NCI-H2196 (cell line): ENCODE results near the gene AP1G1.
A peak's percentile ranks its signal among the peaks of the same experiment; 100 is the strongest.
"Not testable (repeated sequence)": the region's sequence is repeated elsewhere in the genome, so short reads cannot be mapped to it uniquely, and the experiment has no call there.

Source experiments
- DNase-seq: peaks from one replicate; lab custom pipeline; 2025; ENCODE audit not compliant: unreplicated experiment; lab: John Stamatoyannopoulos, UW

AP1G1 gene

GRCh38 chr16:71808593-71809459, at the start of gene AP1G1:
TSS of gene AP1G1 (minus strand) at chr16:71808834. CDS start at chr16:71789479, 19,355 bp downstream.
- DNase-seq: peak; percentile 85

DNA sequence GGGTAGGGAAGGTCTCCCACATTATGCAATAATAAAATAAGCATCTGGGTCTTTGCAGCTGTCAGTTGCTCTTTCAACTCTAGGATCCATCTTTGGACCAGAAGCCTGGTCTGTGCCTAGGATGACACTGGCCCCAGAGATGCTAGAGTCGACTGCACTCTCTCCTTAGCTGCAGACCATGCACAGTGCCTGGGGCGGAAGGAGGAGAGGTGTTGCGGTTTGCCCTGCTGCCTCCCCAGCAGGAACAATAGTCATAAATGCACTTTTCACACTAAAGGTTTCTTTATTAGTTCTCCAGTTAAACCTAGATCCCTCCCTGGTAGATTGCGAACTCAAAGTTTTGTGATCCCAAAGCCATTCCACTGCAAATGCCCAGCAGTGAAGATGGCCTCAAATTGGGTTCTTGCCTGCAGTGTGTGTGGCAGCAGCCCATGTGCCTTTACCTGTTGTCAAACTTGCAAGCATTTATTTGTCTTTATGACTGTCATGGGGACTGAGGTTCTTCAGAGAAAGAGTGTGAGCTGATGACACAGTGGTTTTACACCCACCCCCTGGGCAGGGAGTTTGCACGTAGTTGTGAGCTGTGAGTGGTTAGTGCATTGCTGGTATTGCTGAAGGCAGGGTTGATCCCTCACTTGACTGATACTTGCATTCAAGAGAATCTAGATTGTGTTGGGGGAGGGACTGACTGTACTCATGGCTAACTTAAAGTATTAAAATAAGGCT, 47.5 kb upstream of the AP1G1 start:
- no peak for DNase-seq

DNA sequence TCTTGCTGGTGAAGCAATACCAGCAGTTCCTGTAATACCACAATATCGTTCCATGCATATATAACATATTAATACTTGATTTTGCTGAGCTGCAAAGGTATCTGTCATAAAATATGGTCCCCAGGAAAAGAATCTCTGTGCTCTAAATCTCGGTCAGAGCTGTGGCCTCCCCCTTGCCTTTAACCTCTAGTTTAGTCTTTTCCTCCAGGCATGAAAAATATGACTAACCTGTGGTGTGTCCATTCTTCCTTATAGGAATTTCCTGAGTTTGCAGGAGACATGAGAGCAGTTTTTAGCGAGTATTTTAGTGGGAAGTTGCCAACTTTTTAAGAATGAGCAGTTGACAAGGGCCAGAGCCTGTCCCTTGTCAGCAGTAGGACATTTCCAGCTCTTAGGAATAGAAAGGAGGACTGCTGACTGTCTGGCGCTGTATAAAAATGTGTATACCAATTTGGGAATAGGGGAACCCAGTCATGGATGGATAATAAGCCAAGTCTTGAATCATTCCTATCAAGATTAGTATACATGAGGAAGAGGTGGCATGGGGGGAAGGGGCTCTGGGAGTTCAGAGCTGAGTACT, 45.8 kb upstream of the AP1G1 start:
- no peak for DNase-seq

DNA sequence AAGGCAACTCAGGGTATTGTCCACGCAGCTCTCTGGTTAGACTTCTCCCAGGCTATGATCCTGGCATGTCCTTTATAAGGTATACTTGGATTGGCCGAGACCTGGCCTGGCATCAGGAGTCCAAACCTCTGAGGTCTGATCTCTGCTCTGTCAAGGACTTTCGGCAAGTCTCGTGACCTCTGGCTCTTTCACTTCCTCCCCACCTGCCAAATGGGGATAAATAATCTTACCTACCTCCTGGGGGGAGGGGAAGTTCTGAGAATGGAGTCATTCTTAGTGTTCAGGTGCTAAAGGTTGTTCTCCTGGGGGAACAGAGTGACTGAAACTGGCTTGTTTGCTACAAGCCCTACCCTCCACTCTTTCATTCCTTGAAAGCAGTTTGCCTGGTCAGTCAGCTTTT, 44.8 kb upstream of the AP1G1 start:
- DNase-seq: no peak

DNA sequence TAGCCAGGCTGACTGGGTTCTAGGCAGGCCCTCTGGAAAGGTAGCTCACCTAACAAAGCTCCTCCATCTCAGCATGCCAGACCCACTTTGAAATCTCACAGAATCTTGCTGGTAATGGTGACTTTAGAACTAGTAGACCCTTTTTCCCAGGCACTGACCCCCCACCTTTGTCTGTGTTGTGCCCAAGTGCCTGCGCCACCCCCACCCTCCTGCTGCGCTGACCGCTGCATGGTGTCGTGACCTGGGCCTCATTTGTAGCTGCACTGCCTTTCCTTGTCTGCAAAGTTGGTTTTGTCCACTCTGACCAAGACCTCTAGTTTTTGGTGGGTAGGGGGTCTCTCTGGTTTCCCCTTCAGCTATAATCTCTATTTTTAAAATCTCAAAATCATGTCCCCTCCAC, 43.9 kb upstream of the AP1G1 start:
- no peak for DNase-seq

- no peak for DNase-seq
Measured at GRCh38 chr16:71852158-71852557, 43.5 kb upstream of the AP1G1 start.

- no peak for DNase-seq
Measured at GRCh38 chr16:71851746-71852145, 43.1 kb upstream of the AP1G1 start.

- DNase-seq: no peak
Measured at GRCh38 chr16:71848622-71849021, 40.0 kb upstream of the AP1G1 start.

DNA sequence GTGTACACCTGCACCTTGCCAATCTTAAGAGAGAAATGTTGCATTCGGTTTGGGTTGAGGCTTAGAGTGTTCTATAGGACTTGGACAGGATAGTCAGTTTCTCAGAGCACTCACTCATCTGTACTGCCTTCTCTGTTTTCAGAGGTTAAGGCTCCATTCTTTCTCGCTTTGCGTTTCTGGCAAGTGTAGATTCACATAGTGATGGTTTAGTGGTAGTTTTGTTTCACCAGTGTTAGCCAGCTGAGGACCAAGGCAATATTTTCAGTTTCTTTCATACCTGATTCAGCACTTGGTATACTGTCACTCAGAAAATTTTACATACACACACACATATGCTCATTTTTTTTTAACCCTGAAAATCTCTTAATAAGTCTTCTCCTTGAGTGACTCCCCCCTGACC, 38.5 kb upstream of the AP1G1 start:
- no peak for DNase-seq

GRCh38 chr16:71846431-71846830, 37.8 kb upstream of the AP1G1 start:
- no peak for DNase-seq

DNA sequence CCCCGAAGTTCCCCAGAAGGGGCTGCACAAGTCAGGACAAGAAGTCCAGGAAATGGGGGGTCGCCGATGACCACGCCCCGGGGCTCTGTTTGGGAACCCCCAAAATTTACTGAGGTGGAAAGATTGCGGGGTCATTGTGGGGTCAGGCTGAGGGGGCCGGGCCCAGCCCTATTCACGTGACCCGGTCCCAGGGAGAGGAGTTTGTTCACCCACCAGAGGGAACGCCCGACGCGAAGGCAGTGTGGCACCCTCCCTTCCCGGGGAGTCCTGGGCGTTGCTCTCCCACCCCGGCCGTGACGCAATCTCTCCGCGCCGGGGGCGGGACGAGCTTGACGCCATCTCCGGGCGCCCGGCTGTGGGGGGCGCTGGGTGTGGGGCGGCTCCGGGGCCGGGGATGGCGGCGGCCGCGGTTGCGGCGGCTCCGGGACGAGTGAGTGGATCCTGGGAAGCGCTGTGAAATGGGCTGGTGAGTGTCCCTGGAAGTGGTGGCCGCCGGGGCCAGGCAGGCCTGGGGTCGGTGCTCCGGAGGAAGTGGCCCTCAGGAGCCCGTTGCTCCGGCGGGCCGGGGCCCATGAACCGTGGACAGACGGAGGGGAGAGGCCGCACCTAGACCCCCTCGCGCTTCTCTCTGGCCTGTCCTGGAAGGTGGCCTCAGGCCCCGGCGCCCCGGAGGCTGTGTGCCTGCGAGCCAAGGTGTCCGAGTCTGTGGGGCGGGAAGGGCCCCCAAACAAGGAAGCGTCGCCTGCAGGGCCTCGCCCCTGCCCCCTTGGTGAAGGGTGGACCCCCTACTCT, 37.2 kb upstream of the AP1G1 start, which contains the start of gene ATXN1L:
Gene ATXN1L, plus strand, starts transcription at position 338 of the 792 bp plus-strand sequence. CDS start 3,765 bp downstream, outside the sequence.
- peak; percentile 78 for DNase-seq

DNA sequence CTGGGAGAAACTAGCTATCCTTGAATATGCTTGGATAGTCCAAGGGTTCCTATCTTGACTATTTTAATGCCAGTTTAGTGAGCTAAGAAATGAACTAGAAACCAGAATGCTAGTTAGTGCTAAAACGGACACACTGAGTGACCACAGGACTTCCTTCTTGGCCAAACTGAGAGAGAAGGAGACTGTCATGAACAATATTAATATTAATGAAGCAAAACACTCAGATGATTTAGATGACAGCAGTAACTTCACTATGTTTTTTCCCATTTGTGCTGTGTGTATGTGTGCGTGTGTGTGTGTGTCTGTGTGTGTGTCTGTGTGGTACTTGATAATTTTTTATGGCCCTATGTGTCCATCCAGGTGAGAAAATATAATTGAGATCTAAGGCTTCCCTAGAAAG, 34.9 kb upstream of the AP1G1 start:
- no peak for DNase-seq

GRCh38 chr16:71840052-71840451, 31.4 kb upstream of the AP1G1 start:
- DNase-seq: no peak

- no peak for DNase-seq
Measured at GRCh38 chr16:71837150-71837549, 28.5 kb upstream of the AP1G1 start.

- DNase-seq: no peak
Measured at GRCh38 chr16:71834291-71834690, 25.7 kb upstream of the AP1G1 start.

GRCh38 chr16:71832112-71832511, 23.5 kb upstream of the AP1G1 start:
- DNase-seq: not testable (repeated sequence)

GRCh38 chr16:71831698-71832097, 23.1 kb upstream of the AP1G1 start:
- DNase-seq: not testable (repeated sequence)

DNA sequence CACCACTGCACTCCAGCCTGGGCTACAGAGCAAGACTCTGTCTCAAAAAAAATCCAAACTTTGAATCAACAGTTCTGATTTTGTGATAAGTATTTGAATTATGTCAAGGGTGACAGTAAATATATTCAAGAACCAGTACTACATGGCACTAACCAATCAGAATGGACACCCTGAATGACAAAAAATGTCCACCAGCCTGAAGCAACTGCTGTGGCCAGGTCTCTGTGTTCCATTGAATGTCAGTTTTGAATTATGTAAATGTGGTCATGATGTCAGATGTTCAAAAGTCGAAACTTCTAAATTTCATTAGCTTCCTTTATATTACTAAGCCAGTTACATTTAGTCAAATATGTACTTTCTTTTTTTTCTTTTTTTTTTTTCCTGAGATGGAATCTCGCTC, 21.7 kb upstream of the AP1G1 start:
- DNase-seq: no peak

GRCh38 chr16:71826533-71827017, 17.9 kb upstream of the AP1G1 start:
- DNase-seq: no peak

GRCh38 chr16:71817155-71817500, 8.5 kb upstream of the AP1G1 start:
- not testable (repeated sequence) for DNase-seq

DNA sequence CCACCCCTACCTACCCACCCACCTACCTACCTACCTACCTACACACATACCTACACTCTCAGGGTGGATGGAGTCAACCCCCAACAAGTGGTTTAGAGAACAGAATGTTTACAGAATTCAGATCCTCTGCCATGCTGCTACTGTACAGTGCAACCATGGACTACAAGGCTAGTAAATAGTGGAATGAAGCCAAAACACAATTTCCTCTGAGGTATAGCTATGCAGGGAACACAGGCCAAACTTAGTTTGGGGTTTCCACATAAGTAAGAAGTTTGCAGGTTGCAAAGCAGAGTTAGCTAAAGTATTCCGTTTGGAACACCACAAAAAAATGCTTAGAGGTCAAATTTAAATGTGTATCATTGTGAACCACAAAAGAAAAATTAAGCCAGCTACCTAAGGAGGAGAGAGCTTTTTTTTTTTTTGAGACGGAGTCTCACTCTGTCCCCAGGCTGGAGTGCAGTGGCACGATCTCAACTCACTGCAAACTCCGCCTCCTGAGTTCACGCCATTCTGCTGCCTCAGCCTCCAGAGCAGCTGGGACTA, 2.7 kb upstream of the AP1G1 start:
- DNase-seq: no peak
